ENCODE measurements around the gene PGM5. TPM values are rescaled to one million over a fixed set of nuclear protein-coding genes. Genes with fewer than 3 reads are reported as not detected.
A peak's percentile ranks its signal among the peaks of the same experiment; 100 is the strongest.
"Not testable (repeated sequence)": the region's sequence is repeated elsewhere in the genome, so short reads cannot be mapped to it uniquely, and the experiment has no call there.

The PGM5 gene
- total RNA-seq, 4 donors from 2014 or later = 153 to 289 (median 274) TPM

DNA sequence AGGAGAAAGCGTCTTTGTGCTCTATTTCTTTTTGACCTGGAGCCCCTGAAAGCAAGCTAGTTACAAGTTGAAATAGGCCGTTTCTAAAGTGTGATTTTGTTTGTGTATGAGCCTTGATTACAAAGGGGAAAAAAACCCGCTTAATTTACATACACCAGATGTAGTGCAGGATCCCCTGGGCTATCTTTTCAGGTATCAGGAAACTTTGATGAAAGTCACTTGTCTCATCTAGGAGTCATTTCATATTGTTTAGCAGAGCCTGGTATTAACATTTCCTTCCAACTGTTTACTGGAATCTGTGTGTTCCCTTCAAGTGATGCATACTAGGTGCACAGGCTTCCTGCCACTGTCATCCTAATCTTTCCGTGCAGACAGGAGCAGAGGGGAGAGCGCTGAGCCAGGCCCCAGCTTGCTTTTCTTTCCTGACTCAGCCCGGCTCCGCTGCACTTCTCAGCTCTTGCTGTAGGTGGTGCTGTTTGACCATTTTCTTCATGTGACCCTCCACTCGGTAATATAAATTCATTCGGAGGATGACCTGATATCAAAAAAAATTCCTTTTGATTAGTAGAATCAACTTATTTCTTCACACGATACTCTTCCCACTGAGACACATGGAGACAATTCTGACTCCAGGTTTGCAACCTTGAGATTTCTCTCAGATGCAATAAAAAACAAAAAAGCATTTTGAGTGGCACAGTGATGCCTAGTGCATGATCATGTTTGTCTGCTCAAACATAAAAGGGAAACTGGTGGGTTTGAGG, 14.0 kb upstream of the PGM5 start:
- H3K27ac ChIP-seq; DNase-seq; H3K4me1 ChIP-seq; H3K27me3 ChIP-seq; H3K4me3 ChIP-seq; intact Hi-C loops (cut with DNase I; ENCODE audit: low total_unique reads); H3K36me3 ChIP-seq; H3K9me3 ChIP-seq: not testable (repeated sequence)
- TF ChIP-seq CTCF (IDR thresholded peaks at IDR 0.05) = peak in 2 of 4 experiments; percentile 6 to 17

DNA sequence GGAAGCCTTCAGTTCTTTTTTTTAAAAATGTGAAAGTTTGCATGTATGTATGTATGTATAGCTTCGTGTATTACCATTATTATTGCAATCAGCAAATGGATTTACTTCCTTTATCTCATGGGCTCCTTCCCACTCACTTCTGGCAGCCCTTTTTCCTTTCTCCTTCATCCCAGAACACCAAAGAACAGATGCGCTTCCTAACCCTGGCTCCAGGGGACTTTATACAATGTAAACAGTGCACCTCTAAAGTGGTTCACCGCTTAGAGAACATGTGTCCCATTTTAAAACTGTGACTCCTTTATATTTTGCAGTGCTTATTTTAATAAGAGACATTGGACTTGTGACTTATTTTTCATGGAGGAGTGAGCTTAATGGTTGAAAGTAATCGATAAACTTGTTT, 13.2 kb upstream of the PGM5 start:
- H3K36me3 ChIP-seq; H3K27ac ChIP-seq; intact Hi-C loops (cut with DNase I; ENCODE audit: low total_unique reads); H3K4me1 ChIP-seq; H3K9me3 ChIP-seq; DNase-seq; H3K27me3 ChIP-seq; H3K4me3 ChIP-seq: not testable (repeated sequence)

GRCh38 chr9:68343992-68344391, 12.4 kb upstream of the PGM5 start:
- DNase-seq; H3K36me3 ChIP-seq; H3K4me3 ChIP-seq; intact Hi-C loops (cut with DNase I; ENCODE audit: low total_unique reads); H3K9me3 ChIP-seq; H3K4me1 ChIP-seq; H3K27me3 ChIP-seq: not testable (repeated sequence)
- peak overlapping the region; percentile 15 to 37 for H3K27ac ChIP-seq

DNA sequence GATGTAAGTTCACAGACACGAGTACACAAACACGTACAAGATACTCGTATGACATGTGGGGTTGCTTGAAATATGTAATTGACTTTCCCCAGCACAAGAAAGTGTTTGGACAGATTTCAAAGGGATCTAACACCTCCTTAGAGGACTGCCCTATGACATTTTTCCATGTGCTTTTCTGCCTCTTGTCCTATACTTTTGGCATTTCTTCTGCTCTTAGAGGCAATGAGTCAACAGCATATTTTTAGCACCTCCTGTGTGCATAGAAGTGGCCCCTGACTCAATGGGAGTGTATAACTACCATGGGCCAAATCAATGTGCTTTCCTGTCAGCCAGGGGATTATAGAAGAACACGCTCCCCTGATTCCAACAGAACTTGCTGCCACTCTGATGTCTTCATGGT, 4.7 kb upstream of the PGM5 start:
- H3K4me3 ChIP-seq; H3K36me3 ChIP-seq; intact Hi-C loops (cut with DNase I; ENCODE audit: low total_unique reads); H3K27ac ChIP-seq; H3K4me1 ChIP-seq; DNase-seq; H3K9me3 ChIP-seq; H3K27me3 ChIP-seq: not testable (repeated sequence)

GRCh38 chr9:68355993-68356379, 425 bp upstream of the PGM5 start:
- H3K4me1 ChIP-seq; intact Hi-C loops (cut with DNase I; ENCODE audit: low total_unique reads); H3K36me3 ChIP-seq; H3K27me3 ChIP-seq; DNase-seq; H3K9me3 ChIP-seq: not testable (repeated sequence)
- peak overlapping the region; percentile 94 to 97 for H3K27ac ChIP-seq
- H3K4me3 ChIP-seq = peak overlapping the region; percentile 74 to 80

- Histone ChIP-seq H3K27ac (peak overlapping the region; percentile 94 to 97), H3K4me3 (peak overlapping the region; percentile 74 to 80)
- H3K27me3 ChIP-seq; H3K9me3 ChIP-seq; H3K4me1 ChIP-seq; intact Hi-C loops (cut with DNase I; ENCODE audit: low total_unique reads); H3K36me3 ChIP-seq: not testable (repeated sequence)
- DNase-seq = peak; percentile 30 to 34
Observed at GRCh38 chr9:68357119-68357714, 806 bp downstream of the PGM5 start.

DNA sequence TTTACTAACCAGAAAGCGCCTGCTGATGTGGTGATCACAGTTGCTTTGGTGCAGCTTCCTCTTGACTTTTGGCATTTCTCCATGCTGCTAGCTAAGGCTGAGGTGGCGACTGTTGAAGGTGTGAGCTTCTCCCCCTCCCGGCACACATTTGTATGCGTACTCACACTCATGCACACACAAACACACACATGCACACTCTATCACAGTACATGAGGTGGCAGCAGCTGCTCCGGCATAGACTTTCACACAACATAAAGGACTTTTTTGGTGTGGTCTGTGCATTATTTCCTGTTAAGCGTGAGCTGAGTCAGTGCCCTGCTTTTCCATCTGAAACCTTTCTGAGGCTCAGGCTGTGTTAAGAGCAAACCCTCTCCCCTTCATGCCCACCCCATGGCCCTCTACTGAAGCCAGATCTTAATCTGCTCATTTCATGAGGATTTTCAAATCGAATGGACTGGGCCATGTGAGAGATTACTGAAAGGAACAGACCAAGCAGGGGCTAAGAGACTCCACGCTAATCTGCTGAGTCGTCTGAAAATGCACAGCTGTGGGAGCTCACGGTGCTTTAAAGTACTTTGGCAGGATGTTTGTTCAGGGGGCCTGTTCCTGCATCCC, 10.6 kb downstream of the PGM5 start:
- DNase-seq; H3K27me3 ChIP-seq; H3K9me3 ChIP-seq; H3K36me3 ChIP-seq; intact Hi-C loops (cut with DNase I; ENCODE audit: low total_unique reads); H3K4me1 ChIP-seq: not testable (repeated sequence)
- Histone ChIP-seq H3K4me3 (peak overlapping the region in 1 of 2 donors; percentile 2), H3K27ac (peak overlapping the region; percentile 62 to 73)

DNA sequence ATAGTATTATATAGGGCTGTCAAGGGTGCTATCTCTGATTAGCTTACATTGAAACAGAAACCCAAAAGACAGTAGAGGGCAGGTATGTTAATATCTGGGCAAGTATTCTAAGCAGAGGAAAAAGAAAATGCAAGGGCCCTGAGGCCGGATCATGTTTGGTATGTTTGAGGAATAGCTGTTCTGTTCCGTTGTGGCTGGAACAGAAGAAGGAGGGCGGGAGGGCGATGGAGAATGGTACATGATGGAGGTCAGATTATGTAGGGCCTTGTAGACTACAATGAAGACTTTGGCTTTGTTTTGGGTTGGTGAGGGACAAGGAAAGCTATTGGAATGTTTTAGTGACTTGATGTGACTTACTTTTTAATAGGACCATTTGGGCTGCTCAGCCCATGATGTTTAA, 19.4 kb downstream of the PGM5 start:
- not testable (repeated sequence) for DNase-seq

GRCh38 chr9:68377723-68378122, 21.3 kb downstream of the PGM5 start:
- H3K4me1 ChIP-seq; H3K27ac ChIP-seq; H3K4me3 ChIP-seq; DNase-seq; H3K27me3 ChIP-seq; H3K9me3 ChIP-seq; H3K36me3 ChIP-seq; intact Hi-C loops (cut with DNase I; ENCODE audit: low total_unique reads): not testable (repeated sequence)

More for the DNA sequence above, 19.4 kb downstream of the PGM5 start:
- H3K4me3 ChIP-seq; H3K27ac ChIP-seq; H3K4me1 ChIP-seq; intact Hi-C loops (cut with DNase I; ENCODE audit: low total_unique reads); H3K9me3 ChIP-seq; H3K27me3 ChIP-seq; H3K36me3 ChIP-seq: not testable (repeated sequence)

DNA sequence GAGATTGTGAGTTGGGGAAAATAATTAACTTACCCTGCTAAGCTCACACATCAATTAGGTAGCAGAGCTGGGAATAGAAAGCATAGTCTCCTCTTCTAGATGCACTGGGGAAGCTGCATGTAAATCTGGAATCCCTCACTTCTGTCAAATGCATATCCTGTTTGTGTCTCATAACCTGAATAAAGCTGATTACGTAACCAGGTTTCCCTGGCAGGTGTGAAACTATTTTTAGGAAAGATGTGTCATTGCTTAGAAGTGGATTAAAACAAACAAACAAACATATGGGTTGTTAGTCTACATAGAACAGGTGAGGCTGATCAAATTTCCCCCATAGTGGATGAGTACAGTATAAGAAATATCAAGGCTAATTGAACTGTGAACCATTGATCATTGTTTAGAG, 27.5 kb downstream of the PGM5 start:
- DNase-seq; H3K27ac ChIP-seq; H3K4me3 ChIP-seq; intact Hi-C loops (cut with DNase I; ENCODE audit: low total_unique reads); H3K36me3 ChIP-seq; H3K4me1 ChIP-seq; H3K9me3 ChIP-seq; H3K27me3 ChIP-seq: not testable (repeated sequence)

GRCh38 chr9:68389558-68389957, 33.1 kb downstream of the PGM5 start:
- H3K4me1 ChIP-seq; DNase-seq; H3K27me3 ChIP-seq; H3K27ac ChIP-seq; H3K4me3 ChIP-seq; intact Hi-C loops (cut with DNase I; ENCODE audit: low total_unique reads); H3K9me3 ChIP-seq; H3K36me3 ChIP-seq: not testable (repeated sequence)

DNA sequence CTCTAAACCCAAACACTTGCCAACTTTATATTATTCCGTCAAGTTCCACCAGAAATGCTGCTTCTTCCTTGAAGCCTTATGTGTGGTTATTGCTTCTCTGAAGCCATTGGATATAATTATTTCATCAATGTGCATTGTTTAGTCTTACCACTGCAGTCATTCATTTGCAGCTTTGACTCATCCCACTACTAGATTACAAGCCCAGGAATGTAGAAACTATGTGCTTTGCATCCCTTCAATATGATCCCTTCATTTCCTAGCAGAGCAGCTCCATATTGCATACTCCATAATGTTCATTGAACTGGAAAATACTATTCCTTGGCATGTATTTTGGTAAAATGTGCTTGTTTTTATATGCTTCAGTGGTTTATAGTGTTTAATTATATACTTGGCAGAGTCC, 34.3 kb downstream of the PGM5 start:
- H3K36me3 ChIP-seq; DNase-seq; intact Hi-C loops (cut with DNase I; ENCODE audit: low total_unique reads); H3K27ac ChIP-seq; H3K4me3 ChIP-seq; H3K4me1 ChIP-seq; H3K9me3 ChIP-seq; H3K27me3 ChIP-seq: not testable (repeated sequence)

Data from uterus (tissue), 4 donors.